Heart left ventricle (tissue), 16 donors: ENCODE measurements around the gene SSR4. TPM values are rescaled to one million over a fixed set of nuclear protein-coding genes. Genes with fewer than 3 reads are reported as not detected.
"Not testable (repeated sequence)": the region's sequence is repeated elsewhere in the genome, so short reads cannot be mapped to it uniquely, and the experiment has no call there.

ENCODE experiments used
- ATAC-seq, 4 donors: fragments of 200-7000 bp; cut with Tn5 transposase; one replicate each; pipeline ENCODE4 v1.9.1; 2020 to 2022; ENCODE audit warnings: moderate library complexity in 4 of 4, mild to moderate bottlenecking in 3 of 4, moderate number of reproducible peaks in 1 of 4
- DNase-seq, 5 donors: peaks; one replicate each; pipeline ENCODE4 v3.0.0-alpha.2; 2020
- H3K27ac ChIP-seq, 12 donors: fragments of 200-600 bp; sonication (generic) in 4 of 12; one replicate each; pipeline versions ENCODE4 v1.5.0 to v1.8.0; 2016 to 2022; ENCODE audit warnings: mild to moderate bottlenecking in 2 of 12
- H3K27me3 ChIP-seq, 9 donors: fragments of 200-600 bp; sonication (generic) in 2 of 9; one replicate each; pipeline versions ENCODE4 v1.5.1 to v1.8.0; 2016 to 2022; ENCODE audit warnings: mild to moderate bottlenecking in 3 of 9
- H3K36me3 ChIP-seq, 9 donors: fragments of 200-600 bp; sonication (generic) in 2 of 9; one replicate each; pipeline versions ENCODE4 v1.5.0 to v1.8.0; 2018 to 2022; ENCODE audit warnings: mild to moderate bottlenecking in 2 of 9
- H3K4me1 ChIP-seq, 12 donors: fragments of 200-600 bp; sonication (generic) in 4 of 12; one replicate each; pipeline versions ENCODE4 v1.5.0 to v1.8.0; 2016 to 2022; ENCODE audit warnings: mild to moderate bottlenecking in 3 of 12
- H3K4me3 ChIP-seq, 12 donors: fragments of 200-600 bp; sonication (generic) in 4 of 12; one replicate each; pipeline versions ENCODE4 v1.5.0 to v1.8.0; 2017 to 2022; ENCODE audit warnings: mild to moderate bottlenecking in 9 of 12, moderate library complexity in 4 of 12
- H3K9me3 ChIP-seq, 12 donors: fragments of 200-600 bp; sonication (generic) in 4 of 12; one replicate each; pipeline versions ENCODE4 v1.5.0 to v1.8.0; 2016 to 2022; ENCODE audit warnings: mild to moderate bottlenecking in 1 of 12
- CTCF ChIP-seq, 12 donors: fragments of 200-600 bp; sonication (generic) in 4 of 12; IDR thresholded peaks; one replicate each; pipeline versions ENCODE4 v1.5.0 to v1.8.0; 2018 to 2022; ENCODE audit warnings: antibody characterized with exemption in 12 of 12, mild to moderate bottlenecking in 5 of 12
- POLR2A ChIP-seq, 2 donors: fragments of 450-650 bp; IDR thresholded peaks; one replicate each; pipeline ENCODE4 v1.6.1; 2017; ENCODE audit warnings: antibody characterized with exemption in 2 of 2, mild to moderate bottlenecking in 2 of 2, moderate library complexity in 2 of 2
- WGBS, 4 donors: extraction: QIAGEN DNeasy Blood & Tissue Kit in 2 of 4; methylation state at CpG; one replicate each; pipeline versions ENCODE4 v1.1.5 to v1.1.7; 2013 to 2018; 5-methylcytosine and 5-hydroxymethylcytosine counted together
- intact Hi-C, 10 donors: fragments of 100-400 bp; cut with DNase I; formaldehyde crosslinking; loops; one replicate each; pipeline versions ENCODE4 v1.11.1 to v1.14.2; 2022
- polyA plus RNA-seq, 2 donors: library from polyadenylated mRNA; stranded (reverse); fragments of 200-250 nt; gene quantifications; one replicate each; pipeline ENCODE4 v1.2.3, GENCODE V29; 2013
- total RNA-seq, 9 donors: library from RNA; depleted of rRNA in 2 of 9; stranded (reverse); fragments of >200 nt in 2 of 9; fragmentation: NEBNext Ultra II Directional in 3 of 9; extraction: Animal tissue kit (Norgen Biotek cat#: 25700) in 3 of 9; gene quantifications; one replicate each; pipeline versions ENCODE4 v1.1.0 to v1.2.4, GENCODE V29; 2016 to 2023
- donor health status: ischemic (EF 13 %, LVEDD 7.1; RV severe dilation, severe dysfunction).
- donor health status: healthy with polysubstance abuse.
- donor health status: DM: no; HTN: yes; CAD: no.
- donor health status: DM: no; HTN: no; CAD: no.
- donor health status: ischemic (EF 25% LVEDD 6.9; RV normal size, moderate dysfunction).
- donor health status: ischemic (EF 25% LVEDD 5.7; RV mildly dilated, moderate dysfunction).
- donor health status: healthy.
- donor health status: DM: yes; HTN: yes; CAD: no.
- donor health status: ischemic (EF 35%, LVEDD 5.7; RV mildly dilated, moderate dysfunction).
- donor health status: nonischemic (EF 11% LVEDD 7.7; RV severe dilation, severe dysfunction).
- donor health status: DM: yes; HTN: yes; CAD: no.
- donor health status: PGD.
- donor health status: ischemic (EF 29% LVEDD 5.4; RV normal size, mild dysfunction).
- donor health status: nonischemic (EF 23%, LVEDD 6.1; RV moderate dilation, normal function).

The SSR4 gene
- total and polyA plus RNA-seq, 11 donors = 119 to 307 (median 160) TPM

GRCh38 chrX:153812220-153812619 lies 17.8 kb downstream of the SSR4 start:
- intact Hi-C loops = no loop called here
- no peak overlapping the region for H3K4me3 ChIP-seq
- H3K9me3 ChIP-seq = no peaks in the 10 kb centered on the region
- ATAC-seq (no peak), DNase-seq (no peak)
- no peaks in the 10 kb centered on the region for H3K36me3 ChIP-seq
- H3K27ac ChIP-seq = no peak overlapping the region
- H3K4me1 ChIP-seq = no peaks in the 10 kb centered on the region
- peaks cover 0 to 4% (median 0%) of the 10 kb centered on the region in 9 donors for H3K27me3 ChIP-seq
- no peak for TF ChIP-seq POLR2A (IDR thresholded peaks at IDR 0.05)
- no peak for TF ChIP-seq CTCF (IDR thresholded peaks at IDR 0.05)
- WGBS, 4 donors = 59 to 73% (median 65%) methylated on average over 8 to 14 of the region's 14 CpGs

DNA sequence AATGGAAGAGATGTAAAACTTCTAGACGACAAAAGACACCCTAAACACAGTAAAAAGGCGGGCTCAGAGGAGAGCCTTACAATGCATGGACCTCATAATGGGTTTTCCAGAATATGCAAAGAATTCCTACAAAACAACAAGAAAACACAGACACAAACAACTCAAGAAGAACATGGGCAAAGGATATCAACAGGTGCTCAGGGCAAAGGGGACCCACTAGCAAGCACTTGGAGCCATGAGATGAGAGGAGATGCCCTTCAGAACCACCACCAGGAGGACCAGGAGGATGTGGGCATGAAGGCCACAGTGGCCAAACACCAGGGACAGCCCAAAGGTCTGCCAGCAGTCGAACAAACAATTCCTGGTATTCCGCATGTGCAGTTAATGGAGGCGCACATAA lies 18.7 kb downstream of the SSR4 start:
- DNase-seq (no peak), ATAC-seq (no peak)
- no peak for TF ChIP-seq CTCF (IDR thresholded peaks at IDR 0.05)
- TF ChIP-seq POLR2A (IDR thresholded peaks at IDR 0.05) = no peak
- intact Hi-C loops = no loop called here
- Histone ChIP-seq H3K4me3 (no peak overlapping the region), H3K27me3 (peaks cover 0 to 13% (median 0%) of the 10 kb centered on the region in 9 donors), H3K27ac (no peak overlapping the region), H3K9me3 (no peaks in the 10 kb centered on the region), H3K4me1 (no peaks in the 10 kb centered on the region), H3K36me3 (no peaks in the 10 kb centered on the region)
- WGBS, 4 donors = 81 to 95% (median 90%) methylated on average over 5 of the region's 5 CpGs

DNA sequence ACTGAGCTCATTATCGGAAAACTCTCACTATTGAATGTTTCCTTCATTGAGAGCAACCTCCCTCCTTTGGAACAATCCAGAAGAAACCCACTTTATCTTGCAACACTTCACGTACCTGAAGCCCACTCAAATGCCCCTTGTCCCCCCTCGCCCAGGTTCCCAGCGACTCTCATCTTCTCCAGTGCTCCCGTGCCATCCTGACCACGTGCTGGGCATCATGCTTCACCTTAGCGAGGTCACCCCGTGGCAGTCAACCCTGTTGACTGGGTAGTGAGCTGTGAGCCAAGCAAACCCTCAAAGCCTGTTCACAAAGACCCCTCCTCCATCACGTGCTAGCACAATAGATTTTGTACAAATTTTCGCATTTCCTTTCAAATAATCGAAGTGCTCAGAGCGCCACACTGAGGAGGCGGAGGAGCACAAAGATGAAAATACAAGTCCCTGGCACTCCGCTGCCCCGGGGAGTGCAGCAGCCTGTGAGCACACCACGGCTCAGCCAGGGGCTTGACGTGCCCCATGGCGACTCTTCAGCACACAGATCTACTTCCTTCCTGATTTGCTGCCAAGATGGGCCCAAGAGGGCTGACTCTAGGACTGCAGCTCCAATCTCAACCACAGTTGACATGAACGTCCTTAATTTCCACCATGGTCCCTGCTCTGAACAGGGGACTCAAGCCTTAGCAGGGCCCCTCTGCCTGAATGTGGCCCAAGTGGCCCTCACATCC lies 20.3 kb downstream of the SSR4 start:
- intact Hi-C loops = no loop called here
- H3K36me3 ChIP-seq = no peaks in the 10 kb centered on the region
- no peak for TF ChIP-seq POLR2A (IDR thresholded peaks at IDR 0.05)
- no peak for TF ChIP-seq CTCF (IDR thresholded peaks at IDR 0.05)
- H3K4me3 ChIP-seq = no peak overlapping the region
- no peak overlapping the region for H3K27ac ChIP-seq
- WGBS, 4 donors = 72 to 78% (median 74%) methylated on average over 19 of the region's 19 CpGs
- peaks cover 0 to 7% (median 0%) of the 10 kb centered on the region in 12 donors for H3K4me1 ChIP-seq
- H3K27me3 ChIP-seq = peaks cover 0 to 29% (median 0%) of the 10 kb centered on the region in 9 donors
- peak in 1 of 5 donors; percentile 11 for DNase-seq
- no peaks in the 10 kb centered on the region for H3K9me3 ChIP-seq
- ATAC-seq = no peak

DNA sequence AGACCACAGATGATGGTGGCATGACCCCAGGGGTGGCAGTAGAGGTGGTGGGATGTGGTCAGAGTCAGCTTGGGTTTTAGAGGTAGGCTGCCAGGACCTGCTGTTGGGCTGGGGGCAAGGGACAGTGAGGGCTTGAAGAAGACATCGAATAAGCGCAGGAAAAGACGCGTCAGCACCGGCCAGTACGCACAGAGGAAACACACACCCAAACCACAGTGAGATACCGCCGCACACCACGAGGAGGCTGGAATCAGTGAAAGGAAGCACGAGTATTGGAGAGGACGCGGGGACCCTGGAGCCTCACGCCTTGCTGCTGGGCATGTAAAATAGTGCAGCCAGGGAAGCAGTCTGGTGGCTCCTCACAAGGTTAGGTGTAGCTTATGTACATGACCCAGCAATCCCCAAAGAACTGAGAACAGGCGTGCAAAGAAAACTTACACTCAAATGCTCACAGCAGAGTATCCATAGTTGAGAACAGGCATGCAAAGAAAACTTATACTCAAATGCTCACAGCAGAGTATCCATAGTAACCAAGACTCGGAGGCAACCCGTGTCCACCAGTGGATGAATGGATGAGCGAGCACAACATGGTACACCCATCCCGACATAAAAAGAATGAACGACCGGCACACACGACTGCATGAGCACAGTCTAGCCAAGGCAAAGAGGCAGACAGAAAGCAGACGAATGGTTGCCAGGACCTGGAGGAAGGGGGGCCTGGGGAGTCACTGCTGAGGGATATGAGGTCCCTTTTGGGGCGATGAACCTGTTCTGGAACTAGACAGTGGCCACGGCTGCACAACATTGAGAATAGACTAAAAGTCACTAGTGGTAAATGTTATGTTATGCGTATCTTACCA lies 22.6 kb downstream of the SSR4 start:
- no peak for TF ChIP-seq CTCF (IDR thresholded peaks at IDR 0.05)
- no peak for TF ChIP-seq POLR2A (IDR thresholded peaks at IDR 0.05)
- Histone ChIP-seq H3K9me3 (no peaks in the 10 kb centered on the region), H3K4me1 (peaks cover 0 to 7% (median 0%) of the 10 kb centered on the region in 12 donors), H3K4me3 (no peak overlapping the region), H3K27me3 (peaks cover 0 to 43% (median 0%) of the 10 kb centered on the region in 9 donors), H3K27ac (no peak overlapping the region), H3K36me3 (no peaks in the 10 kb centered on the region)
- intact Hi-C loops = no loop called here
- WGBS, 4 donors = 67 to 85% (median 77%) methylated on average over 25 of the region's 25 CpGs
- peak in 1 of 4 donors; percentile 42 for ATAC-seq
- DNase-seq = no peak

DNA sequence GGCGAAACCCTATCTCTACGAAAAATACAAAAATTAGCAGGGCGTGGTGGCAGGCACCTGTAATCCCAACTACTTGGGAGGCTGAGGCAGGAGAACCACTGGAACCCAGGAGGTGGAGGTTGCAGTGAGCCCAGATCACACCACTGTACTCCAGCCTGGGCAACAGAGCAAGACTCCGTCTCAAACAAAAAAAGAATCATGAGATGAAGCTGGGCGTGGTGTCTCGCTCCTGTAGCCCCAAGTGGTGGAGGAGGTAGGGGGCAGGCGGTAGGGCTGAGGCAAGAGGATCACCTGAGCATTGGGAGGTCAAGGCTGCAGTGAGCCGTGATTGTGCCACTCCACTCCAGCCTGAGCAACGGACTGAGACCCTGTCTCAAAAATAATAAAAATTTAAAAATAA lies 23.6 kb downstream of the SSR4 start:
- ATAC-seq = not testable (repeated sequence)
- WGBS, 4 donors = 86 to 96% (median 91%) methylated on average over 9 of the region's 9 CpGs

More for the DNA sequence above, 23.6 kb downstream of the SSR4 start:
- intact Hi-C loops, H3K36me3 ChIP-seq, H3K27ac ChIP-seq, H3K4me3 ChIP-seq, H3K4me1 ChIP-seq, H3K9me3 ChIP-seq, DNase-seq: not testable (repeated sequence)
- peaks cover 0 to 47% (median 0%) of the 10 kb centered on the region in 9 donors for H3K27me3 ChIP-seq
